Measurements from ENCODE around the gene GPC5. TPM values are rescaled to one million over a fixed set of nuclear protein-coding genes. Genes with fewer than 3 reads are reported as not detected.
"Not testable (repeated sequence)": the region's sequence is repeated elsewhere in the genome, so short reads cannot be mapped to it uniquely, and the experiment has no call there.

The GPC5 gene
- total RNA-seq, 1 experiment from 2014 or later: 0.26 TPM

- Histone ChIP-seq H3K27me3 (ENCODE audit: control insufficient read depth, insufficient read depth, low read length) (no peaks in the 10 kb centered on the region; the same call in 1 of the 2 replicates), H3K36me3 (ENCODE audit: control insufficient read depth, insufficient read depth, low read length) (no peaks in the 10 kb centered on the region), H3K27ac (ENCODE audit: low read length) (no peak overlapping the region), H3K9me3 (ENCODE audit: control insufficient read depth, insufficient read depth, low read depth, low read length) (no peaks in the 10 kb centered on the region), H3K4me1 (ENCODE audit: control insufficient read depth, insufficient read depth, low read length) (no peaks in the 10 kb centered on the region), H3K4me3 (ENCODE audit: low read depth in 2 of 2, low read length in 2 of 2) (no peak overlapping the region)
- ChIA-PET CTCF (no interaction called here), POLR2A (no interaction called here)
- intact Hi-C loops (cut with micrococcal nuclease; ENCODE audit: unreplicated experiment) (no loop called here), in situ Hi-C loops (cut with HindIII; ENCODE audit: low pct_unique_long_range_greater_than_20kb, low sequenced_read_pairs) (no loop called here)
- peak; percentile 4 for DNase-seq (ENCODE audit: low read depth, low spot score)
- ATAC-seq: no peak
- no TSS peak for BruUV-seq (replicated peaks)
- peak; percentile 55 for TF ChIP-seq CTCF (IDR thresholded peaks at IDR 0.05)
- TF ChIP-seq SIN3A (IDR thresholded peaks at IDR 0.05; ENCODE audit: borderline replicate concordance, insufficient read depth, low read depth, low read length): no peak
These were observed 8.2 kb downstream of the GPC5 start for GRCh38 chr13:91406619-91407018.

GRCh38 chr13:91408971-91409370 lies 10.6 kb downstream of the GPC5 start:
- no peak overlapping the region for H3K27ac ChIP-seq (ENCODE audit: low read length)
- H3K9me3 ChIP-seq (ENCODE audit: control insufficient read depth, insufficient read depth, low read depth, low read length): no peaks in the 10 kb centered on the region
- ChIA-PET POLR2A (no interaction called here), CTCF (no interaction called here)
- H3K27me3 ChIP-seq (ENCODE audit: control insufficient read depth, insufficient read depth, low read length): no peaks in the 10 kb centered on the region; the same call in 1 of the 2 replicates
- DNase-seq (ENCODE audit: low read depth, low spot score): no peak
- intact Hi-C loops (cut with micrococcal nuclease; ENCODE audit: unreplicated experiment): no loop called here
- no peak overlapping the region for H3K4me3 ChIP-seq (ENCODE audit: low read depth in 2 of 2, low read length in 2 of 2)
- BruUV-seq (replicated peaks): no TSS peak
- TF ChIP-seq SIN3A (IDR thresholded peaks at IDR 0.05; ENCODE audit: borderline replicate concordance, insufficient read depth, low read depth, low read length) (no peak), POLR2AphosphoS5 (IDR thresholded peaks at IDR 0.05; ENCODE audit: low read depth, low read length) (no peak), TCF7L2 (IDR thresholded peaks at IDR 0.05; ENCODE audit: low read depth, low read length) (no peak), REST (IDR thresholded peaks at IDR 0.05; ENCODE audit: insufficient read depth in 1 of 2, low read depth in 2 of 2, low read length in 1 of 2) (no peak), CTCF (IDR thresholded peaks at IDR 0.05) (no peak)
- no peak for ATAC-seq
- H3K4me1 ChIP-seq (ENCODE audit: control insufficient read depth, insufficient read depth, low read length): no peaks in the 10 kb centered on the region
- in situ Hi-C loops (cut with HindIII; ENCODE audit: low pct_unique_long_range_greater_than_20kb, low sequenced_read_pairs): no loop called here
- H3K36me3 ChIP-seq (ENCODE audit: control insufficient read depth, insufficient read depth, low read length): no peaks in the 10 kb centered on the region

GRCh38 chr13:91416579-91416978 lies 18.2 kb downstream of the GPC5 start:
- H3K27ac ChIP-seq (ENCODE audit: low read length); POLR2A ChIA-PET; H3K36me3 ChIP-seq (ENCODE audit: control insufficient read depth, insufficient read depth, low read length); H3K27me3 ChIP-seq (ENCODE audit: control insufficient read depth, insufficient read depth, low read length); BruUV-seq (replicated peaks); H3K9me3 ChIP-seq (ENCODE audit: control insufficient read depth, insufficient read depth, low read depth, low read length); ATAC-seq; intact Hi-C loops (cut with micrococcal nuclease; ENCODE audit: unreplicated experiment); CTCF ChIA-PET; in situ Hi-C loops (cut with HindIII; ENCODE audit: low pct_unique_long_range_greater_than_20kb, low sequenced_read_pairs); DNase-seq (ENCODE audit: low read depth, low spot score); H3K4me1 ChIP-seq (ENCODE audit: control insufficient read depth, insufficient read depth, low read length); H3K4me3 ChIP-seq (ENCODE audit: low read depth in 2 of 2, low read length in 2 of 2): not testable (repeated sequence)
